HL-60 (cell line): ENCODE results near the gene GPR107.

Experiments used
- DNase-seq, 2 experiments: peaks; one replicate each; pipeline ENCODE4 v3.0.0-alpha.2; 2010 to 2020; ENCODE audit warnings: low read depth in 1 of 2, low spot score in 1 of 2
- H3K27ac ChIP-seq: fragments of 250-450 bp; sonication (Bioruptor Pico); replicated peaks from 2 replicates; pipeline ENCODE4 v1.5.1; 2020; ENCODE audit warnings: mild to moderate bottlenecking, moderate library complexity
- H3K27me3 ChIP-seq: fragments of 250-450 bp; sonication (Bioruptor Pico); 2 replicates; pipeline ENCODE4 v1.5.1; 2021; ENCODE audit warnings: mild to moderate bottlenecking, moderate library complexity; ENCODE audit not compliant: insufficient read depth, poor library complexity, severe bottlenecking
- H3K4me3 ChIP-seq: replicated peaks from 2 replicates; pipeline ENCODE4 v1.5.1; 2011; ENCODE audit warnings: mild to moderate bottlenecking, control low read depth, low read length; ENCODE audit not compliant: insufficient read depth
- CTCF ChIP-seq: IDR thresholded peaks from one replicate; pipeline ENCODE4 v1.5.1; 2011; ENCODE audit warnings: low read length, control low read depth, inconsistent platforms; ENCODE audit not compliant: insufficient read depth
- GABPA ChIP-seq: IDR thresholded peaks from 2 replicates; pipeline ENCODE4 v1.6.1; 2012; ENCODE audit warnings: low read depth
- POLR2AphosphoS5 ChIP-seq: IDR thresholded peaks from 2 replicates; pipeline ENCODE4 v1.6.1; 2012; ENCODE audit warnings: low read depth
- REST ChIP-seq: IDR thresholded peaks from 2 replicates; pipeline ENCODE4 v1.6.1; 2012; ENCODE audit warnings: low read depth; ENCODE audit not compliant: insufficient replicate concordance
- SPI1 ChIP-seq: IDR thresholded peaks from 2 replicates; pipeline ENCODE4 v1.6.1; 2012; ENCODE audit warnings: low read depth, mild to moderate bottlenecking, borderline replicate concordance

Gene GPR107

GRCh38 chr9:130144703-130145102, 91.0 kb downstream of the GPR107 start:
- no peak for DNase-seq
- peaks cover 11% of the 10 kb centered on the region for H3K27me3 ChIP-seq
- no peak overlapping the region for H3K27ac ChIP-seq
- no peak for TF ChIP-seq REST
- H3K4me3 ChIP-seq = no peak overlapping the region

GRCh38 chr9:130145658-130146057, 92.0 kb downstream of the GPR107 start:
- Histone ChIP-seq H3K27me3 (peaks cover 11% of the 10 kb centered on the region), H3K27ac (no peak overlapping the region), H3K4me3 (no peak overlapping the region)
- TF ChIP-seq POLR2AphosphoS5 (no peak), CTCF (no peak), SPI1 (no peak), GABPA (no peak), REST (no peak)
- no peak for DNase-seq

- TF ChIP-seq GABPA (no peak), REST (no peak)
- no peak overlapping the region for H3K4me3 ChIP-seq
- DNase-seq = no peak
- no peak overlapping the region for H3K27ac ChIP-seq
- peaks cover 11% of the 10 kb centered on the region for H3K27me3 ChIP-seq
Observed at GRCh38 chr9:130147198-130147597, 93.5 kb downstream of the GPR107 start.

- H3K27me3 ChIP-seq = peaks cover 11% of the 10 kb centered on the region
- no peak overlapping the region for H3K4me3 ChIP-seq
- H3K27ac ChIP-seq = no peak overlapping the region
- no peak for DNase-seq
- TF ChIP-seq CTCF (no peak), REST (no peak), GABPA (no peak), POLR2AphosphoS5 (no peak), SPI1 (no peak)
Observed at GRCh38 chr9:130147910-130148309, 94.2 kb downstream of the GPR107 start.
